HT-29 (cell line): ENCODE results near the gene PFDN6. TPM values are rescaled to one million over a fixed set of nuclear protein-coding genes. Genes with fewer than 3 reads are reported as not detected.
A peak's percentile ranks its signal among the peaks of the same experiment; 100 is the strongest.

Source experiments
- DNase-seq: peaks from one replicate; pipeline ENCODE4 v3.0.0-alpha.2; 2015; ENCODE audit warnings: low spot score
- total RNA-seq: library from RNA; depleted of rRNA; stranded (reverse); fragments of >200 nt; shearing (Covaris generic); gene quantifications from 2 replicates; pipeline ENCODE4 v1.2.3, GENCODE V29; 2014

PFDN6 gene
- total RNA-seq, 1 experiment from 2014 or later = 86.8 TPM

DNA sequence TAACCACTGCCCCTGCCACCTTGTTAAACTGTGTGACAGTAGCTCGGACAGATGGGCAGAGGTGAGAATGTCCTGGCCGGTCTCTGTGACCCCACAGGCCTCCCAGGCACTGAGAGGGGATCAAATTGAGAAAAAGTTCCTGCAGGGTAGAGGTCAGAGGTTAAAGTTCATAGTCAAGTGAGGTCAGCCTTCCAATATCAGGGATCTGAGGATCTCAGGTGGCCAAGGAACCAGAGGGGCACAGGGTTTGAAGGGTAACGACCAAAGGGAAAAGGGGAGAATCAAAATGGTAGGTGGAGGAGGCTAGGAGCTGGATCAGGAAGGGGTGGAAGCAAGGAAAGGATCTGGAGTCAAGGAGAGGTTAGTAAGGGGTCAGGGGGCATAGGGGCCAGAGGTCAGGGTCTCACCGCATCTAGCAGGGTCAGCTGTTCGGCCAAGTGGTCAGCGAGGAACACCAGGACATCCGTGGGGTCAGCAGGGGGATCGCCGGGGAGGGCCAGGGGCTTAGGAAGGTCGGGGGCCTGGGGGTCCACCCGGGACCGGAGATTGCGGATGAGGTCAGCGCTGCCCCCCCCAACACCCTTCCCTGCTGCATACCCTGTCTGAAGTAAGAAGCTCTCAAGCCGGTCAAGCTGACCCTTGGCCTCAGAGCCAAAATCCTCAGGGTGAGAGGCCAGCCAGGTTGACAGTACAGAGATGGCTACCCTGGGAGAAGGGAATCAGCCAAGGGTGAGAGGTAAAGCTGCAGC is 6.4 kb downstream of the PFDN6 start:
- no peak for DNase-seq

DNA sequence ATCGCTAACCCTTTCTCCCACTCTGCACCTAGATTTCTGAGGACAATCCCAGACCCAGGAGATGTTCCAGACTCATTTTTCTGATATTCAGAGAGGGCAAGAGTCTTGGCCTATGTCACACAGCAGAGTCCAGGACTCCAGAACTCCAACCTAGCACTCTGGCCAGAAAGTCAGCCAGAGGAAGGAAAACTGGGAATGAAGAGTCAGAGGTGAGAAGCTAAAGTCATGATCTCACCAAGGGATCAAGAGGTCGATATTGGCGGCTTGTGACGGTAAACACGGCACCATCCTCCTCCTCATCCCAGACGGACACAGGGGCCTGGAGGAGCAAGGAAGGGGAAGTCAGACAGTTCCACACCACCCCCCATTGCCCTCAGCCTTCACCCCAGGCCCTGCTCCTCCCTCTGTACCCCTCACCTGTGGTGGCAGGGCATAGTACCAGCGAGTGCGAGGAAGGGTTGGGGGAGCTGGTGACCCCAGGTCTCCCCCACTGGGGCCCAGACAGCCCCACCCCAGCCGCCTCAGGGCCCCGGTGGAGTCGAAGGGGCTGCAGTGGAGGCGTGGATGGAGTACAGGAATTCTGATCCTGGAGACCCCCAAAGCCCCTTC is 7.5 kb downstream of the PFDN6 start:
- DNase-seq = no peak

DNA sequence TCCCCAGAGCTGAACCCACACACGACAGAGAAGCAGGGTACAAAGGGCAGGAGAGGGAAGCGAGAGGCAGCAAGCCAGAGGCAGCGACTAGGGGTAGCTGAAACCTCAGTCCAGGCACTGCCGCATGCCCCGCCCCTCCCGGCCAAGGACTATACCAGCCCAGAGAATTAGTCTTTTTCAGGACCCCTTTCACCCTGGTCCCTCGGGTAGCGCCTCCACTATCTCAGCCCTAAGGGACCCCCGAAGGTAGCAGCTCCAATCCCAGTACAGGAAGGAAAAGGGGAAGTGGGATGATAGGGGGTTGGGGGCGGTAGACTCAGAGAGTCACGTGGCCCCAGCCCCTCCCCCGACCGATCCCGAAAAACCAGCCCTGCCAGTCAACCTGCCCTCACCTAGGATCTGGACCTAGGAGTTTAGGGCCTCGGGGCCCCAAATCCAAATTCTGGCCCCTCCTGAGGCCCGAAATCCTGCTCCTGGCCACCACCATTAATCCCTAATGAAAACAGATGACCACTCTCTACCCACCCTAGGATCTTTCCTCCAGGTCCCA is 8.1 kb downstream of the PFDN6 start:
- DNase-seq = peak; percentile 85

DNA sequence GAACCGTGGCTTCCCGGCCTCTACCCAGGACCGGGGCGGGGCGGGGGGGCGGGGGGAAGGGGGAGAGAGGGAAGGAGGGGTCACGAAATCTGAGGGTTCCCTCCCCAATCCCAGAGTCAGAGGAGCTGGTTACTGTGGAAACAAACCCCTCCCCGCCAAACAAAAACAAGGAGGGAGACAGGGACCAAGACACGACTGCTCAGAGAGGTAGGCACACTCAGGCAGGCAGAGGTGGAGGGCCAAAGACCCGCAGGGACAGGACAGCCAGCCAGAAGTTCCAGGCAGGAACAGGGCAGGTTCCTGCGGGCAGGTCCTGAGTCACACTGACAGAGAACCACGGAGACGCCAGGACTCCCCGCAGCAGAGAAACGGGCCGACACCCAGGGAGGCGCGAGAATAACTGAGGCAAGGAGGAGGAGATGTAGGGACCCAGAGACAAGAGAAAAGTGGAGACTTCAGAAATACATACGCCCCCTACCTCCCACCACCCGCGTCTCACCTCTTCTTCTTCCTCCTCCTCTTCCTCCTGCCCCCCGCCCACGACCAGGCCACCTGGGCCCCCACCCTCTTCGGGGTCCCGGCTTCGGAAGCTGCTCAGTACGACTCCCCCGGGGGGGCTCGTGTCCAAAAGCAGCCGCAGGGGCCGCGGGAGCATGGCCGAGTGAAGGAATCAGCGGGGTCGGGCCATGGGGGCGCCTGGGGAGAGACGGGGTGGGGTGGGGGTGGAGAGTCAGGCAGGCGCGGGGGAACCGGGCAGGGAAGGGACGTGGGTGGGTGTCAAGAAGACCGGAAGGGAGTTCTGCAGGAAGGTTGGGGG is 8.8 kb downstream of the PFDN6 start:
- DNase-seq = peak; percentile 85

DNA sequence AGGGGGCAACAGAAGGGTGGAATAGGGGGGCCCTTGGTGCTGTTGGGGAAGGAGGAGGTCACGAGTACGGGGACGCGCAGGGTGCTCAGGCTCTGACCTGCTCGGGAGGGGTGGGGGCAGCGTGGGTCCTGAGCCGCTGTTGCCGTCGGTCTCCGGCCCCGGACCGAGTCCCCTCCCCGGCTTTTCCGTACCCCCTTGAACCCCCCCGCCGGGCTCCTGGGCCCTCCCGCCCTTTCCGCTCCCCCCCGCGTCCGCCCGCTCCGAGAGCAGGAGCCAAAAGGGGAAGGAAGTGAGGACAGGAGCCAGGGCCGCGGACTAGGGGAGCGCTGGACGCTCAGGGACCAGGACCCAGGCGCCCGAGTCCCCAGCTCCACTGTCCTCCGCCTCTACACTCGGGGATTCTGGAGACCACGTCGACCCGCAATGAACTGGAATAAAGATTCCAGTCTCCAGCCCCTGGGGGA is 9.4 kb downstream of the PFDN6 start, which contains the start of gene RGL2:
Gene RGL2, minus strand, starts transcription at position 170 of the 464 bp plus-strand sequence. CDS start 332 bp downstream, outside the sequence.
- no peak for DNase-seq

DNA sequence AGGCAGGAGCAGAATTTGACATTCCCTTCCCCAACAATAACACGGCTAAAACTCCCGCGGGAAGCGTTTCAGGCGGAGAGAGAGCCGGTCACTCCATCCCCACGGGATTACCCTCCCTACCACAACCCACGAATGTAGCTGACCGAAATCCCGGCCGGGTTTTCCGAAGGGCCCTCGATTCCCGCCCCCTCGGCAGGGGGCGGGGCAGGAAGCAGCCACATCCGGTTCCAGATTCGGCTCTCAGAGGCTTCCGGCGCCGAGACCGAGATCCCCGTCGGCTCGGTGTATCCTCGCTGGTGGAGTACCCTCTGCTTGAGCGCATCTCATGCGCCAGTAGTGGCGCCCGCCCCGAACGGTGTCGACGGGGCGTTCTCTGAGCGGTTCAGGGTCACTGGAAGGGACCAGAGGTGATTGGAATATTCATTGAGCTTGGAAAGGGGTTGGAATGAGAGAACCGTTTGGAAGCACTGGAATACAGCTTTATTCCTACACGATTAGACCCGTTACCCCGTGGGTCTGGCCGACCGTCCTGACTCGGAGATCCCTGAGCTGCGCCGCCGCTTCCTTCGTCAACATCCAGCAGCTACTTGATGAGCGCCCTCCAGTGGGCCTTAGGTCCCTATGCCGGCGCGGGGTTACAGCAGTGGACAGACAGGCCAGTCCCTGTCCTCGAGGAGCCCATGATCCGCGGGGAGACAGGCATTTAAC is 10.0 kb downstream of the PFDN6 start:
- DNase-seq = peak; percentile 95

DNA sequence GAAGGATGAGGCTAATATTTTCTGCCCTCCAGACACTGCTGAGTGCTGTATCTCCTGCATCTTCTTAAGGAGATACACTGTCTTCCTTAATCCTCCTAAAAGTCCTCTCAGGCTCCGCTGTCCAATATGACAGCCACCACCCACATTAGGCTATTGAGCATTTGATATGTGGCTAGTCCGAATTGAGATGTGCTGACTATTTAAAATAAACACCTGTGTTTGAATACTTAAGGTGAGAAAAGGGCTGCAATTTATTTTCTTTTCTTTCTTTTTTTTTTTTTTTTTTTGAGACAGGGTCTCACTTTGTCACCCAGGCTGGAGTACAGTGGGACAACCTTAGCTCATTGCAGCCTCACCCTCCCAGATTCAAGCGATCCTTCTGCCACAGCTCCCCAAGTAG is 12.5 kb downstream of the PFDN6 start:
- no peak for DNase-seq

DNA sequence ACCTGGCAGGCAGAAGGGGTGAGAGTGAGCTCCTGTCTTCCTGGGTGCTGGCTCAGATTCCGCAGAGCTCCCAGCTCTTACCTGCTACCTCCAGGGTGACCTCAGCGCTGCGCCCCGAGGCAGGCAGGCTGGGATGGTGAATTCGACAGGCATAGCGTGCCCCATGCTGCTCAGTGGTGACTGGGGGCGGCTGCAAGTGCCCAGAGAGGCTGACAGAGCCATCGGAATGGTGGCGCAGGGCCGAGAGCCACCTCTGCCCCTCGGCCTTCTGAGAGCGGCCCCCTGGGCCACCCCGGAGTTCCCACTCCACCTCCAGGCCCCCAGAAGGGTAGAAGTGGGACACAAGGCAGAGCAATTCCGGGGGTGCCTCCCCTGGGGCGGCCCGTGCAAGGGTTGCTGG is 14.8 kb downstream of the PFDN6 start:
- no peak for DNase-seq

DNA sequence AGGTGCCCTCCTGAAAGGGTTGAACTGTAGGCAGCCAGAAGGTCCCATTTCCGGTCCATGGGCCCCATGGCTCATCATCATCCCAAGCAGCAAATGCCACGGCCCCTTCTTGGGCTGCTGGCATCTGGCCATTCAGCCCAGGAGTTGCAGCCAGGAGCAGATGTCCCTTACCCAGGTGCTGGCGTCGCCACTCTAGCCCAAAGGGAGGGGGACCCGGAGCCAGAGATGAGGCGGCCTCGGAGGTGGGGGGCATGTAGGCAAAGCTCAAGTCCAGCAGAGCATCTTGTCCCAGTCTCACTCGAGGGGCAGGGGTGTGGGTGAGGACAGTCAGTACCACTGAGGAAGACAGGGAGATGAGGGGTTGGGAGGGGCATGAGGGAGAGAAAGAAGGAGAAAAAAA is 15.7 kb downstream of the PFDN6 start:
- DNase-seq = no peak

DNA sequence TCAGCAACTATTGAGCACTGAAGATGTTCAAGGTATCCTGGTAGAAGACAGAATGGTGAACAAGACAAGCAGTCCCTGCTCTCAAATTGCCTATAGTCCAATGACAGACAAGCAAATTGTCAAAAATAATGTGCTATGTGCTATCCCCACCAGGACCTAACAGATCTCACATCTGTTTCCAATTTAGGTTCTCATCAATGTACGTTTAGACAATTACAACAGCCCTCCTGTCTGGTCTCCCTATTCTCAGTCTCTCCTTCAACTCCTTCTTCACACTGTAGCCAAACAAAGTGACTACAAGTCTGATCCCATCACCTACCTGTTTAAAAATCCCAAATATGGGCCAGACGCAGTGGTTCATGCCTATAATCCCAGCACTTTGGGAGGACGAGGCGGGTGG is 17.0 kb downstream of the PFDN6 start:
- DNase-seq = no peak

DNA sequence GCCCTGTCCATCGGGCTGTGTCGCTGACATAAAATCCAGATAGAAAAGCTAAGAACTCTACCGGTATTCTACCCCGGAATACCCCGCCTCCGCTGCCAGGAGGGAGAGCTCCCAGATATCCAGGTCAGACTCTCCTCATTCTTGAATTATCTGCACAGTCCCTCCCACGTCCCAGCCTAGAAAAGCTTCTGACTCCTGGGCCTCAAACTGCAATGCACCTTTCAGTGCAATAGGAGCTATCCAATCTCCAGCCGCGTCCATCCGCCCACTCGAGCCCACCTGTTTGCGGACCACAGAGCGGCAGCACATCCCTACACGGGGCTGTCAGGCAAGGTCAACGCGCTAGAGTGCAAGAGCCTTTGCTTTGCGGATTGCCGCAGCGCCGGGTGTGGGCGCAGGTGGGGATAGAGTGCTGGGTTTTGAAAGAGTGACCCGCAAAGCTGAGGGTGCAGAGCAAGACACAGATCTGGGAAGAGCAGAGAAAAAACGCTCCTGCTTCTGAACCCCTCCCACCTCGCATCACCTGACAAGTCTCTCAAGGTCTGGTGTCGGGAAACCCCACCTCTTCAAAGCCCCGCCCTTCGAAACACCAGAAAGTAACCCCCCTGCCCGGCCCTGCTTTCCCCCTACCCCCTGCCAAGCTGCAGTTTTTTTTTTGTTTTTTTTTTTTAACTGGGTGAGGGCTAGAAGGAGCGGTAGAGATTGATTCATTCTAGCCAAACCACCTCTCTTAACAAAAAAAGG is 23.1 kb downstream of the PFDN6 start:
- peak; percentile 78 for DNase-seq

DNA sequence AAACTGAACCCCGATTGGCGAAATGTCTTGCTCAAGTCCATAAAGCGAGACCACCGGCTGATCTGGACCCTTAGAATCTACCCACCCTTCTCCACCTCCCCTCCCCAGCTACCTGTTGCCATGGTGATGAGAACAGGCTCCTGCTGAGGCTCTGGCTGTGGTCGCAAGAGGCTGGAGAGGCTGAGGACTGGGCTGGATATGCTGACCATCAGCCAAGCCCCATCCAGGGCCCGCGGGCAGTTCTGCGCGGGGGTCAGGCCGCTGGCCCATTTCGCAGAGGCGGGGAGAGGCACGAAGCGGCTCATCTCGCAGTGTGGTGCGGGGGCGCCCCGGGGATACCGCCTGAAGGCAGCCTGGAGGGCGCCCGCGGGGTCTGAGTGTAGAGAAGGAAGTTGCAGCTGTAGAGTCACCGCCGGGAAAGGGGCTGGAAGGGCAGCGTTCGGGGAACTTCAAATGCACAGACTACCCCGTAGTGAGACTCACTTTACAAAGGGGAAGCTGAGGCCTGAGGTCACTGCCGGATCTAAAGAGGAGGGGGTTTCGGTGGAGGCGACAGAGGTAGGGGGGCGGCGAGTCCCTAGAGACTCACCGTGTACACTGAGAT is 23.8 kb downstream of the PFDN6 start:
- DNase-seq = peak; percentile 42

DNA sequence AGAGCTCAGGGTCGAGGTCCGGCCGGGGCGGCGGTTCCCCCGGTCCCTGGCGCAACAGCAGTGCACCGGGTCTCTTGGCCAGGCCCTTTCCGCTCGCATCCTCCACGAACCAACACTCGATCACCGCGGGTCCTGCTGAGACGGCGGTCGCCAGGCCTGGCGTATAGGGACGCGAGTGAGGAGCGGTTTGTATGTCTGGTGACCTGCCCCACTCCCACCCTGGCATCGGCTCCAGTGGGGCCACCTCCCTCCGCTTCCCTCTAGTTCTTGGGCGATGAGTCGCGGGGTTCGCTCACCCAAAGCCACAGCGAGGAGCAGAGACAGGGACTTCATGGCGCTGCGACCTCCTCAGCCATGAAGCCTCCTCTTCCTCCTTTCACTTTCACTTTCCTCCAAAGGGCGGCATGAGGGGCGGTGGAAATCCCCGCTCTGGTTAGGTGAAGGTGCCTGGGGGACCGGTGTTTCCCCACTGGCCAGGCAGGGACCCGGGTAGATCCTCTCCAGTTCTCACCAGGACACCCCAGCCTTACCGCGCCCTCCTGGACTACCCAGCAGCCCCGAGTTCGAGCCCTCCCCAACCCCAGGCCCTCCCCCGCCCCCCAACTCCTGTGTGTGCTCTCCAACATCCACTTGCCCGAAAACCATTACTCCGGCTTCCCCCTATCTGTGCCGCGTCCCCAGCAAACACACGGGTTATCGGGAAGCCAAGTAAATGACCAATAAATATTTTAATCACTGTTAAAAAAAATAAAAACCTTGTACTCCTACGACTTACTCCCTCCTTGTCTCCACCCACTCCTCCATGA is 24.5 kb downstream of the PFDN6 start, which contains the start of gene TAPBP:
Gene TAPBP, minus strand, starts transcription at position 370 of the 806 bp plus-strand sequence. Its CDS starts 37 bp downstream, at position 333.
- DNase-seq = peak; percentile 72

DNA sequence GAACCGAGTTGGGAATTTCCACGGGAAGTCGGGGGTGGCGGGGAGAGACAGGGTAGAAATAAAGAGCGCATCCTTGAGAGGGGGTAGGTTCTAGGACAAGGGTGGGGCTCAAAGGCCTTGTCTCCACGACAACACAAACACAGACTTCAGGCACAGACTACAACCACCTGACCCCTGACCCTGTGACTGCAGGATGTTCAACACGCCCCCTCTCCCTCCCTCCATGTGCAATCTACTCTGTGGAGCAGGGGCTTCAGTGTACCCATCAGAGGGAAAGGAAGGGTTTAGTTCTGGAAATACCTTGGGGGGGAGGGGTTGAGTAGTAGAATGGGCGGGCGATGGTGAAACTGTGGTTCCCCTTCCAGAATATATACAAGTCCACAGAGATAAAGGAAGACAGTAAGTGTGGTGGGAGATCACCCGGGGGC is 25.1 kb downstream of the PFDN6 start:
- DNase-seq = peak; percentile 90

DNA sequence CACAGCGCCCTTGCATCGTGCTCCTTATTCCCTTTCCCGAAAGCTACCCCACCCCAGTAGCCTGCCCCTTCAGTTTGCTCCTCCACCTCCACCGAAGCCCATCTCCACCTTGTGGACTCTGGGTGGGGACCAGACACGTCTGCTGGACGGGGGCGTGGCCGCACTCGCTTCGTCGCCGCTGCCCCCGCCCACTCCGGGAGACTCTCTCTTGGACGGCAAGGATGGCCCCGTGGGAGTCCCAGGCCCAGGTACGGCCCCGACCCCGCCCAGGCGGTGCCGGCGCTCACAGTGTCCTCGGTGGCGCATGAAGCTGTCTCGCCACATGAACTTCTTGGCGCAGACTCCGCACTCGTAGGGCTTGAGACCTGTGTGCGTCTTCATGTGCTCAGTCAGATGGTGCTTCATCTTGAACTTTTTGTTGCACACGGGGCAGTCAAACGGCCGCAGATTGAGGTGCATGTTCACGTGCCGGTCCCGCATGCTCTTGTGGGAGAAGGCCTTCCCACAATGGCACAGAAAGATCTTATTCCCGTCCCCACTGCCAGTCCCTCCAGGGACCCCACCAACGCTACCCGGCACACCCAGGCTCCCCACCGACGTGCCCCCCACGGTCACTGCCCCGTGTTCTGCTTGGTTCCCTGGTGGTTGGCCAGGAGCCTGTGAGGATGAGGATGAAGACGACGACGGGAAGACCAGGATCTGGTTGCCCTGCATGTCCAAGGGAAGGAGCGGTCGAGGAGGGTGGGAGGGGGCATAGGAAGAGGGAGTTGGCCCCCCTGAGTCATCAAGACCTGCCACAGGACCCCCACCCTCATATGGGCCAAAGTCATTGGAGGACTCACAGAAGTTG is 25.8 kb downstream of the PFDN6 start:
- peak; percentile 76 for DNase-seq

DNA sequence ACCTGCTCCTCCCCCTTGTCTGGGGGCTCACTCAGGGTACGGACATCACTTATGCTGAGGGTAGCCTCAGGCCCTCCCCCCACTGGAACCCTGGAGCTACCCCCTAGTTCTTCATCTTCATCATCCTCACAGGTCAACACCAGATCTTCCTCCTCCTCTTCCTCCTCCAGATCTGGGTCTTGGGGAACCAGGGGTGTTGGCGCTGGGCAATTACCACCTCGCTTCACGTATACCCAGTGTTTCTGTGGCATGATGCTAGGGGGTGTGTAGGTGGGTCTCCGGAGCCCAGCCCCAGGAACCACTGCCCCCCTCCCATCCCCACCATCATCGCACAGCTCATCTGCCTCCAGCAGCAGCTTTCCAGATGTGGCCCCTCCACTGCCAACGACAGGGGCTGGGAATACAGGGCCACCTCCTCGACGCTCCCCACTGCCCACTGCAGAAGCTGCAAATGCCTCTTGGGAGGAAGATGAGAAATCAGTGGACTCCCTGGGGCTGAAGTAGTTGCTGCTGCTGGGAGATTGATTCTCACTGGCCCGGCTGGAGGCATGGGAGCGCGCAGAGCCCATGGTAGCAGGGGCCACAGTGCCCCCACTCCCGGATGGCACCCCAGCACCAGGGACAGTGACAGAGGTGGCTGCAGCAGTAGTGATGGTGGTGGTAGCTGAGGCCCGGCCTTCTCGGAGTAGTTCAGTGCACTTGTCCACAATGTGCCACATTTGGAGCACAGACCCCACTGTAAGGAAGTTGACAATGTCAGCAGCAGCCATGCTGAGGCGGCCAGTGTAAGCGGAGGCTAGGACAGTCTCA is 26.6 kb downstream of the PFDN6 start:
- DNase-seq = no peak
